GM23338 (cell line): ENCODE results near the gene CDYL2. TPM values are rescaled to one million over a fixed set of nuclear protein-coding genes. Genes with fewer than 3 reads are reported as not detected.

ENCODE experiments used
- ATAC-seq: fragments of 200-7000 bp; cut with Tn5 transposase; 3 replicates; pipeline ENCODE4 v1.9.1; 2020
- DNase-seq: peaks from one replicate; pipeline ENCODE4 v3.0.0-alpha.2; 2015; ENCODE audit warnings: low spot score
- H2AFZ ChIP-seq: fragments of 200-600 bp; sonication (generic); 2 replicates; pipeline ENCODE4 v1.8.0; 2016; ENCODE audit warnings: antibody characterized with exemption, mild to moderate bottlenecking, moderate library complexity
- H3F3A ChIP-seq: fragments of 200-600 bp; sonication (generic); replicated peaks from 2 replicates; pipeline ENCODE4 v1.8.0; 2017; ENCODE audit warnings: antibody characterized with exemption, mixed run types, low read depth
- H3K27ac ChIP-seq: fragments of 200-600 bp; sonication (generic); 2 replicates; pipeline ENCODE4 v1.6.1; 2016; ENCODE audit warnings: low read depth
- H3K27me3 ChIP-seq: fragments of 200-600 bp; sonication (generic); 2 replicates; pipeline ENCODE4 v1.8.0; 2016; ENCODE audit warnings: mild to moderate bottlenecking, mixed run types, moderate library complexity; ENCODE audit not compliant: insufficient read depth
- H3K36me3 ChIP-seq: fragments of 200-600 bp; sonication (generic); 2 replicates; pipeline ENCODE4 v1.8.0; 2016; ENCODE audit warnings: mild to moderate bottlenecking; ENCODE audit not compliant: insufficient read depth
- H3K4me1 ChIP-seq: fragments of 200-600 bp; sonication (generic); 2 replicates; pipeline ENCODE4 v1.8.0; 2016; ENCODE audit warnings: mild to moderate bottlenecking, moderate library complexity; ENCODE audit not compliant: insufficient read depth
- H3K4me2 ChIP-seq: fragments of 200-600 bp; sonication (generic); 2 replicates; pipeline ENCODE4 v1.7.1; 2017; ENCODE audit warnings: mixed run types
- H3K4me3 ChIP-seq: fragments of 200-600 bp; sonication (generic); 2 replicates; pipeline ENCODE4 v1.6.1; 2016; ENCODE audit warnings: mixed run types
- H3K79me2 ChIP-seq: fragments of 200-600 bp; sonication (generic); replicated peaks from 2 replicates; pipeline ENCODE4 v1.8.0; 2017; ENCODE audit warnings: mild to moderate bottlenecking; ENCODE audit not compliant: insufficient read depth
- H3K9me2 ChIP-seq: fragments of 200-600 bp; sonication (generic); 2 replicates; pipeline ENCODE4 v1.8.0; 2017; ENCODE audit not compliant: insufficient read depth
- H4K20me1 ChIP-seq: fragments of 200-600 bp; sonication (generic); replicated peaks from 2 replicates; pipeline ENCODE4 v1.8.0; 2017; ENCODE audit warnings: mild to moderate bottlenecking; ENCODE audit not compliant: insufficient read depth
- H3K27ac Mint-ChIP-seq: 2 replicates; pipeline ENCODE4 v1.8.0; 2020; ENCODE audit warnings: inconsistent platforms, mild to moderate bottlenecking, moderate library complexity, mixed read lengths
- H3K27me3 Mint-ChIP-seq: 3 replicates; pipeline ENCODE4 v1.8.0; 2022; ENCODE audit warnings: low read depth, mild to moderate bottlenecking, moderate library complexity, mixed read lengths, inconsistent platforms; ENCODE audit not compliant: insufficient read depth, poor library complexity
- H3K36me3 Mint-ChIP-seq: 3 replicates; pipeline ENCODE4 v1.8.0; 2021; ENCODE audit warnings: low read depth, mild to moderate bottlenecking, inconsistent platforms, moderate library complexity, mixed read lengths
- H3K4me1 Mint-ChIP-seq: 3 replicates; pipeline ENCODE4 v1.8.0; 2020; ENCODE audit warnings: mild to moderate bottlenecking, inconsistent platforms, mixed read lengths
- H3K4me3 Mint-ChIP-seq: 3 replicates; pipeline ENCODE4 v1.8.0; 2021; ENCODE audit warnings: moderate library complexity, mild to moderate bottlenecking, inconsistent platforms, mixed read lengths
- H3K9me3 Mint-ChIP-seq: 3 replicates; pipeline ENCODE4 v1.8.0; 2020; ENCODE audit warnings: moderate library complexity, mild to moderate bottlenecking, inconsistent platforms, mixed read lengths
- CREB1 ChIP-seq: fragments of 250-450 bp; sonication (Bioruptor Pico); IDR thresholded peaks from 2 replicates; pipeline ENCODE4 v1.5.0; 2020; ENCODE audit warnings: low read depth, mild to moderate bottlenecking, moderate library complexity
- EZH2 ChIP-seq: fragments of 200-600 bp; sonication (generic); IDR thresholded peaks from one replicate; pipeline ENCODE4 v1.8.0; 2017; ENCODE audit warnings: antibody characterized with exemption, mild to moderate bottlenecking, low read depth; ENCODE audit not compliant: unreplicated experiment
- EZH2phosphoT487 ChIP-seq: fragments of 200-600 bp; sonication (generic); IDR thresholded peaks from one replicate; pipeline ENCODE4 v1.8.1; 2018; ENCODE audit warnings: antibody characterized with exemption; ENCODE audit not compliant: unreplicated experiment
- JUNB ChIP-seq: IDR thresholded peaks from one replicate; pipeline ENCODE4 v1.6.1; 2016; ENCODE audit warnings: antibody characterized with exemption; ENCODE audit not compliant: unreplicated experiment
- NANOG ChIP-seq: IDR thresholded peaks from 2 replicates; pipeline ENCODE4 v1.6.1; 2016; ENCODE audit warnings: antibody characterized with exemption, borderline replicate concordance
- POLR2AphosphoS5 ChIP-seq: IDR thresholded peaks from 2 replicates; pipeline ENCODE4 v1.6.1; 2016; ENCODE audit warnings: antibody characterized with exemption, low read depth
- STAT1 ChIP-seq: IDR thresholded peaks from one replicate; pipeline ENCODE4 v1.6.1; 2016; ENCODE audit warnings: antibody characterized with exemption; ENCODE audit not compliant: unreplicated experiment
- ZNF114 ChIP-seq: fragments of 250-450 bp; sonication (Bioruptor Pico); IDR thresholded peaks from 2 replicates; pipeline ENCODE4 v1.5.0; 2020; ENCODE audit warnings: mild to moderate bottlenecking, moderate library complexity
- ZNF331 ChIP-seq: fragments of 250-450 bp; sonication (Bioruptor Pico); IDR thresholded peaks from 2 replicates; pipeline ENCODE4 v1.5.0; 2020; ENCODE audit warnings: low read depth, mild to moderate bottlenecking, moderate library complexity
- polyA plus RNA-seq: library from polyadenylated mRNA; unstranded; fragments of >200 nt; fragmentation: Nextera tagmentation; extraction: Ambion mirVana; gene quantifications from 2 replicates; pipeline ENCODE4 v1.2.1, GENCODE V29; 2016
- total RNA-seq: library from RNA; depleted of rRNA; stranded (reverse); fragments of >200 nt; shearing (Covaris generic); gene quantifications from 2 replicates; pipeline ENCODE4 v1.2.3, GENCODE V29; 2014
- TF ChIP-seq, protein P1 (sequence below): fragments of 250-450 bp; sonication (Bioruptor Pico); IDR thresholded peaks from 2 replicates; pipeline ENCODE4 v1.5.0; 2020; ENCODE audit warnings: mild to moderate bottlenecking, moderate library complexity
- TF ChIP-seq, protein P2 (sequence below), 2 experiments: fragments of 200-600 bp in 1 of 2; sonication (generic) in 1 of 2; conservative IDR thresholded peaks; 2 replicates each; pipeline versions ENCODE4 v1.5.1 to v1.6.1; 2016 to 2017; ENCODE audit warnings: antibody characterized with exemption in 2 of 2, low read depth in 2 of 2, mild to moderate bottlenecking in 2 of 2, moderate library complexity in 1 of 2
- TF ChIP-seq, protein P3 (sequence below): IDR thresholded peaks from one replicate; pipeline ENCODE4 v1.6.1; 2018; ENCODE audit warnings: antibody characterized with exemption; ENCODE audit not compliant: unreplicated experiment
- TF ChIP-seq, protein P4 (sequence below): IDR thresholded peaks from 2 replicates; pipeline ENCODE4 v1.6.1; 2016; ENCODE audit warnings: antibody characterized with exemption

Gene CDYL2
- total and polyA plus RNA-seq, 2 experiments from 2014 or later, result 0.82 to 4.3 TPM

DNA sequence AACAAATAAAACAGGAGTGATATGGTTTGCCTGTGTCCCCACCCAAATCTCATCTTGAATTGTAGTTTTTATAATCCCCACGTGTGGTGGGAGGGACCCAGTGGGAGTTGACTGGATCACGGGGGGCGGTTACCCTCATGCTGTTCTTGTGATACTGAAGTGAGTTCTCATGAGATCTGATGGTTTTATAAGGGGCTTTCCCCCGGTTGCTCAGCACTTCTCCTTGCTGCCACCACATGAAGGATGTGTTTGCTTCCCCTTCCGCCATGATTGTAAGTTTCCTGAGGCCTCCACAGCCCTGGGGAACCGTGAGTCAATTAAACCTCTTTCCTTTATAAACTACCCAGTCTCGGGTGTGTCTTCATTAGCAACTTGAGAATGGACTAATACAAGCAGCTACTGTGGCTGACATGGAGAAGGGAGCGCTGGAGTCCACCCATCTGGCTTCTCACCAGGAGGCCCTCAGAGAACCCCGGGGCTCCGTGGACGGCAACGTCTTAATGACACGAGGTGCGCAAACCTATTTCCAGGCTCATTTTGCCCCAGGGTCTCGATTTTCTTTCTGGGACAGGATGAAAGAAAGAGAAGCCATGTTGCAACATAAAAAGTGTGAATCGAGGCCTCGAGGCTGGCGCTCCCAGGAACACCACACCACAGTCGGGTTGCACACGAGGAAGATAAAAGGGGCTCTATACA is 134.1 kb downstream of the CDYL2 start:
- H3K27ac ChIP-seq, result no peak overlapping the region
- Mint-ChIP-seq H3K27ac (no peak overlapping the region), H3K9me3 (peaks cover 1% of the 10 kb centered on the region; the same call in 2 of the 3 replicates), H3K4me3 (no peak overlapping the region), H3K36me3 (no peaks in the 10 kb centered on the region), H3K4me1 (peaks cover 25% of the 10 kb centered on the region), H3K27me3 (peaks cover 4% of the 10 kb centered on the region)
- H2AFZ ChIP-seq, result no peak overlapping the region
- no peaks in the 10 kb centered on the region for H3K79me2 ChIP-seq
- H3K9me2 ChIP-seq, result peaks cover 8% of the 10 kb centered on the region; the same call in 1 of the 2 replicates
- H3K4me3 ChIP-seq, result no peak overlapping the region
- no peak for TF ChIP-seq ZNF114 (CRISPR knock-in tag)
- TF ChIP-seq ZNF331 (CRISPR knock-in tag), result no peak
- TF ChIP-seq, protein P1, sequence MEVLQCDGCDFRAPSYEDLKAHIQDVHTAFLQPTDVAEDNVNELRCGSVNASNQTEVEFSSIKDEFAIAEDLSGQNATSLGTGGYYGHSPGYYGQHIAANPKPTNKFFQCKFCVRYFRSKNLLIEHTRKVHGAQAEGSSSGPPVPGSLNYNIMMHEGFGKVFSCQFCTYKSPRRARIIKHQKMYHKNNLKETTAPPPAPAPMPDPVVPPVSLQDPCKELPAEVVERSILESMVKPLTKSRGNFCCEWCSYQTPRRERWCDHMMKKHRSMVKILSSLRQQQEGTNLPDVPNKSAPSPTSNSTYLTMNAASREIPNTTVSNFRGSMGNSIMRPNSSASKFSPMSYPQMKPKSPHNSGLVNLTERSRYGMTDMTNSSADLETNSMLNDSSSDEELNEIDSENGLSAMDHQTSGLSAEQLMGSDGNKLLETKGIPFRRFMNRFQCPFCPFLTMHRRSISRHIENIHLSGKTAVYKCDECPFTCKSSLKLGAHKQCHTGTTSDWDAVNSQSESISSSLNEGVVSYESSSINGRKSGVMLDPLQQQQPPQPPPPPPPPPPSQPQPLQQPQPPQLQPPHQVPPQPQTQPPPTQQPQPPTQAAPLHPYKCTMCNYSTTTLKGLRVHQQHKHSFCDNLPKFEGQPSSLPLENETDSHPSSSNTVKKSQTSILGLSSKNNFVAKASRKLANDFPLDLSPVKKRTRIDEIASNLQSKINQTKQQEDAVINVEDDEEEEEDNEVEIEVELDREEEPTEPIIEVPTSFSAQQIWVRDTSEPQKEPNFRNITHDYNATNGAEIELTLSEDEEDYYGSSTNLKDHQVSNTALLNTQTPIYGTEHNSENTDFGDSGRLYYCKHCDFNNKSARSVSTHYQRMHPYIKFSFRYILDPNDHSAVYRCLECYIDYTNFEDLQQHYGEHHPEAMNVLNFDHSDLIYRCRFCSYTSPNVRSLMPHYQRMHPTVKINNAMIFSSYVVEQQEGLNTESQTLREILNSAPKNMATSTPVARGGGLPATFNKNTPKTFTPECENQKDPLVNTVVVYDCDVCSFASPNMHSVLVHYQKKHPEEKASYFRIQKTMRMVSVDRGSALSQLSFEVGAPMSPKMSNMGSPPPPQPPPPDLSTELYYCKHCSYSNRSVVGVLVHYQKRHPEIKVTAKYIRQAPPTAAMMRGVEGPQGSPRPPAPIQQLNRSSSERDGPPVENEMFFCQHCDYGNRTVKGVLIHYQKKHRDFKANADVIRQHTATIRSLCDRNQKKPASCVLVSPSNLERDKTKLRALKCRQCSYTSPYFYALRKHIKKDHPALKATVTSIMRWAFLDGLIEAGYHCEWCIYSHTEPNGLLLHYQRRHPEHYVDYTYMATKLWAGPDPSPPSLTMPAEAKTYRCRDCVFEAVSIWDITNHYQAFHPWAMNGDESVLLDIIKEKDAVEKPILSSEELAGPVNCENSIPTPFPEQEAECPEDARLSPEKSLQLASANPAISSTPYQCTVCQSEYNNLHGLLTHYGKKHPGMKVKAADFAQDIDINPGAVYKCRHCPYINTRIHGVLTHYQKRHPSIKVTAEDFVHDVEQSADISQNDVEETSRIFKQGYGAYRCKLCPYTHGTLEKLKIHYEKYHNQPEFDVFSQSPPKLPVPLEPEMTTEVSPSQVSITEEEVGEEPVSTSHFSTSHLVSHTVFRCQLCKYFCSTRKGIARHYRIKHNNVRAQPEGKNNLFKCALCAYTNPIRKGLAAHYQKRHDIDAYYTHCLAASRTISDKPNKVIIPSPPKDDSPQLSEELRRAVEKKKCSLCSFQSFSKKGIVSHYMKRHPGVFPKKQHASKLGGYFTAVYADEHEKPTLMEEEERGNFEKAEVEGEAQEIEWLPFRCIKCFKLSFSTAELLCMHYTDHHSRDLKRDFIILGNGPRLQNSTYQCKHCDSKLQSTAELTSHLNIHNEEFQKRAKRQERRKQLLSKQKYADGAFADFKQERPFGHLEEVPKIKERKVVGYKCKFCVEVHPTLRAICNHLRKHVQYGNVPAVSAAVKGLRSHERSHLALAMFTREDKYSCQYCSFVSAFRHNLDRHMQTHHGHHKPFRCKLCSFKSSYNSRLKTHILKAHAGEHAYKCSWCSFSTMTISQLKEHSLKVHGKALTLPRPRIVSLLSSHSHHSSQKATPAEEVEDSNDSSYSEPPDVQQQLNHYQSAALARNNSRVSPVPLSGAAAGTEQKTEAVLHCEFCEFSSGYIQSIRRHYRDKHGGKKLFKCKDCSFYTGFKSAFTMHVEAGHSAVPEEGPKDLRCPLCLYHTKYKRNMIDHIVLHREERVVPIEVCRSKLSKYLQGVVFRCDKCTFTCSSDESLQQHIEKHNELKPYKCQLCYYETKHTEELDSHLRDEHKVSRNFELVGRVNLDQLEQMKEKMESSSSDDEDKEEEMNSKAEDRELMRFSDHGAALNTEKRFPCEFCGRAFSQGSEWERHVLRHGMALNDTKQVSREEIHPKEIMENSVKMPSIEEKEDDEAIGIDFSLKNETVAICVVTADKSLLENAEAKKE (CRISPR knock-in tag), result no peak
- TF ChIP-seq, protein P2, sequence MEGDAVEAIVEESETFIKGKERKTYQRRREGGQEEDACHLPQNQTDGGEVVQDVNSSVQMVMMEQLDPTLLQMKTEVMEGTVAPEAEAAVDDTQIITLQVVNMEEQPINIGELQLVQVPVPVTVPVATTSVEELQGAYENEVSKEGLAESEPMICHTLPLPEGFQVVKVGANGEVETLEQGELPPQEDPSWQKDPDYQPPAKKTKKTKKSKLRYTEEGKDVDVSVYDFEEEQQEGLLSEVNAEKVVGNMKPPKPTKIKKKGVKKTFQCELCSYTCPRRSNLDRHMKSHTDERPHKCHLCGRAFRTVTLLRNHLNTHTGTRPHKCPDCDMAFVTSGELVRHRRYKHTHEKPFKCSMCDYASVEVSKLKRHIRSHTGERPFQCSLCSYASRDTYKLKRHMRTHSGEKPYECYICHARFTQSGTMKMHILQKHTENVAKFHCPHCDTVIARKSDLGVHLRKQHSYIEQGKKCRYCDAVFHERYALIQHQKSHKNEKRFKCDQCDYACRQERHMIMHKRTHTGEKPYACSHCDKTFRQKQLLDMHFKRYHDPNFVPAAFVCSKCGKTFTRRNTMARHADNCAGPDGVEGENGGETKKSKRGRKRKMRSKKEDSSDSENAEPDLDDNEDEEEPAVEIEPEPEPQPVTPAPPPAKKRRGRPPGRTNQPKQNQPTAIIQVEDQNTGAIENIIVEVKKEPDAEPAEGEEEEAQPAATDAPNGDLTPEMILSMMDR (conservative IDR thresholded peaks at IDR 0.05; ENCODE audit: low read depth in 2 of 2), result no peak
- TF ChIP-seq STAT1, result no peak
- TF ChIP-seq NANOG, result no peak
- no peak for TF ChIP-seq POLR2AphosphoS5
- TF ChIP-seq, protein P3, sequence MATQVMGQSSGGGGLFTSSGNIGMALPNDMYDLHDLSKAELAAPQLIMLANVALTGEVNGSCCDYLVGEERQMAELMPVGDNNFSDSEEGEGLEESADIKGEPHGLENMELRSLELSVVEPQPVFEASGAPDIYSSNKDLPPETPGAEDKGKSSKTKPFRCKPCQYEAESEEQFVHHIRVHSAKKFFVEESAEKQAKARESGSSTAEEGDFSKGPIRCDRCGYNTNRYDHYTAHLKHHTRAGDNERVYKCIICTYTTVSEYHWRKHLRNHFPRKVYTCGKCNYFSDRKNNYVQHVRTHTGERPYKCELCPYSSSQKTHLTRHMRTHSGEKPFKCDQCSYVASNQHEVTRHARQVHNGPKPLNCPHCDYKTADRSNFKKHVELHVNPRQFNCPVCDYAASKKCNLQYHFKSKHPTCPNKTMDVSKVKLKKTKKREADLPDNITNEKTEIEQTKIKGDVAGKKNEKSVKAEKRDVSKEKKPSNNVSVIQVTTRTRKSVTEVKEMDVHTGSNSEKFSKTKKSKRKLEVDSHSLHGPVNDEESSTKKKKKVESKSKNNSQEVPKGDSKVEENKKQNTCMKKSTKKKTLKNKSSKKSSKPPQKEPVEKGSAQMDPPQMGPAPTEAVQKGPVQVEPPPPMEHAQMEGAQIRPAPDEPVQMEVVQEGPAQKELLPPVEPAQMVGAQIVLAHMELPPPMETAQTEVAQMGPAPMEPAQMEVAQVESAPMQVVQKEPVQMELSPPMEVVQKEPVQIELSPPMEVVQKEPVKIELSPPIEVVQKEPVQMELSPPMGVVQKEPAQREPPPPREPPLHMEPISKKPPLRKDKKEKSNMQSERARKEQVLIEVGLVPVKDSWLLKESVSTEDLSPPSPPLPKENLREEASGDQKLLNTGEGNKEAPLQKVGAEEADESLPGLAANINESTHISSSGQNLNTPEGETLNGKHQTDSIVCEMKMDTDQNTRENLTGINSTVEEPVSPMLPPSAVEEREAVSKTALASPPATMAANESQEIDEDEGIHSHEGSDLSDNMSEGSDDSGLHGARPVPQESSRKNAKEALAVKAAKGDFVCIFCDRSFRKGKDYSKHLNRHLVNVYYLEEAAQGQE, result no peak
- TF ChIP-seq EZH2, result no peak
- TF ChIP-seq JUNB, result no peak
- no peak for TF ChIP-seq CREB1
- TF ChIP-seq EZH2phosphoT487, result no peak
- TF ChIP-seq, protein P4, sequence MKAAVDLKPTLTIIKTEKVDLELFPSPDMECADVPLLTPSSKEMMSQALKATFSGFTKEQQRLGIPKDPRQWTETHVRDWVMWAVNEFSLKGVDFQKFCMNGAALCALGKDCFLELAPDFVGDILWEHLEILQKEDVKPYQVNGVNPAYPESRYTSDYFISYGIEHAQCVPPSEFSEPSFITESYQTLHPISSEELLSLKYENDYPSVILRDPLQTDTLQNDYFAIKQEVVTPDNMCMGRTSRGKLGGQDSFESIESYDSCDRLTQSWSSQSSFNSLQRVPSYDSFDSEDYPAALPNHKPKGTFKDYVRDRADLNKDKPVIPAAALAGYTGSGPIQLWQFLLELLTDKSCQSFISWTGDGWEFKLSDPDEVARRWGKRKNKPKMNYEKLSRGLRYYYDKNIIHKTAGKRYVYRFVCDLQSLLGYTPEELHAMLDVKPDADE, result no peak
- DNase-seq (no peak), ATAC-seq (no peak)
- H3K36me3 ChIP-seq, result no peaks in the 10 kb centered on the region
- H3K27me3 ChIP-seq, result no peaks in the 10 kb centered on the region
- no peaks in the 10 kb centered on the region for H3F3A ChIP-seq
- H4K20me1 ChIP-seq, result no peaks in the 10 kb centered on the region
- H3K4me2 ChIP-seq, result no peak overlapping the region
- peaks cover 18% of the 10 kb centered on the region for H3K4me1 ChIP-seq
